Keratinocyte (primary cell): ENCODE results near the gene RNF152. TPM values are rescaled to one million over a fixed set of nuclear protein-coding genes. Genes with fewer than 3 reads are reported as not detected.

ENCODE experiments used
- DNase-seq: peaks from one replicate; pipeline ENCODE4 v3.0.0-alpha.2; 2011; ENCODE audit warnings: low read depth, missing footprints, low spot score
- FAIRE-seq: peaks from 2 replicates; lab custom pipeline; 2011; peaks lifted over from hg19 to GRCh38; lab: Jason Lieb, UNC
- H2AFZ ChIP-seq: 2 replicates; pipeline ENCODE4 v1.6.0; 2012; ENCODE audit warnings: low read length, control low read depth, inconsistent platforms; ENCODE audit not compliant: control insufficient read depth
- H3K27ac ChIP-seq: 2 replicates; pipeline ENCODE4 v1.5.1; 2011; ENCODE audit warnings: low read length; ENCODE audit not compliant: control insufficient read depth, insufficient read depth
- H3K27me3 ChIP-seq: 3 replicates; pipeline ENCODE4 v1.6.0; 2011; ENCODE audit warnings: low read length; ENCODE audit not compliant: control insufficient read depth, insufficient read depth; ENCODE audit errors: extremely low read depth
- H3K36me3 ChIP-seq, 2 experiments: 2 replicates in 1 of 2; 3 replicates in 1 of 2; pipeline ENCODE4 v1.5.1; 2011; ENCODE audit warnings: low read length in 2 of 2, mild to moderate bottlenecking in 1 of 2; ENCODE audit not compliant: control insufficient read depth in 2 of 2, insufficient read depth in 2 of 2; ENCODE audit errors: extremely low read depth in 1 of 2
- H3K4me1 ChIP-seq: 3 replicates; pipeline ENCODE4 v1.5.1; 2011; ENCODE audit warnings: low read length; ENCODE audit not compliant: control insufficient read depth, insufficient read depth; ENCODE audit errors: extremely low read depth
- H3K4me2 ChIP-seq: 3 replicates; pipeline ENCODE4 v1.6.0; 2011; ENCODE audit warnings: low read depth, low read length; ENCODE audit not compliant: control insufficient read depth, insufficient read depth; ENCODE audit errors: extremely low read depth
- H3K4me3 ChIP-seq, 3 experiments: fragments of 200-600 bp in 1 of 3; sonication (generic) in 1 of 3; 2 replicates in 2 of 3; 3 replicates in 1 of 3; pipeline ENCODE4 v1.5.1; 2011 to 2016; ENCODE audit warnings: low read length in 3 of 3, mild to moderate bottlenecking in 3 of 3, control low read depth in 2 of 3, inconsistent platforms in 1 of 3, low read depth in 1 of 3, mixed read lengths in 1 of 3, mixed run types in 1 of 3, moderate library complexity in 1 of 3; ENCODE audit not compliant: control insufficient read depth in 2 of 3, insufficient read depth in 2 of 3; ENCODE audit errors: extremely low read depth in 1 of 3
- H3K79me2 ChIP-seq: 2 replicates; pipeline ENCODE4 v1.6.0; 2012; ENCODE audit warnings: low read length; ENCODE audit not compliant: control insufficient read depth, insufficient read depth
- H3K9ac ChIP-seq: 3 replicates; pipeline ENCODE4 v1.6.0; 2011; ENCODE audit warnings: low read length; ENCODE audit not compliant: control insufficient read depth, insufficient read depth; ENCODE audit errors: extremely low read depth
- H3K9me1 ChIP-seq: 3 replicates; pipeline ENCODE4 v1.6.0; 2011; ENCODE audit warnings: low read length; ENCODE audit not compliant: control insufficient read depth, insufficient read depth; ENCODE audit errors: extremely low read depth
- H3K9me3 ChIP-seq: 2 replicates; pipeline ENCODE4 v1.5.1; 2012; ENCODE audit warnings: low read depth, low read length; ENCODE audit not compliant: control insufficient read depth
- H4K20me1 ChIP-seq: 3 replicates; pipeline ENCODE4 v1.6.0; 2011; ENCODE audit warnings: low read length; ENCODE audit not compliant: control insufficient read depth, insufficient read depth; ENCODE audit errors: extremely low read depth
- CTCF ChIP-seq, 3 experiments: IDR thresholded peaks in 1 of 3; conservative IDR thresholded peaks in 1 of 3; optimal IDR thresholded peaks in 1 of 3; 2 replicates in 2 of 3; 3 replicates in 1 of 3; pipeline versions ENCODE3 to v1.5.1; 2011; ENCODE audit warnings: low read length in 3 of 3, mild to moderate bottlenecking in 3 of 3, moderate library complexity in 2 of 3, control low read depth in 1 of 3, inconsistent platforms in 1 of 3; ENCODE audit not compliant: insufficient read depth in 2 of 3; ENCODE audit errors: extremely low read depth in 1 of 3
- EZH2 ChIP-seq: IDR thresholded peaks from one replicate; pipeline ENCODE4 v1.6.1; 2012; ENCODE audit warnings: inconsistent platforms, mild to moderate bottlenecking, low read length, moderate library complexity
- dilution Hi-C: fragments of 300-500 bp; cut with MboI; formaldehyde crosslinking; loops from one replicate; pipeline ENCODE4 v1.7.0; 2020; ENCODE audit warnings: low sequenced_read_pairs; ENCODE audit not compliant: extremely low pct_ligation_motif_present
- polyA plus RNA-seq, 5 experiments: library from polyadenylated mRNA; depleted of rRNA in 3 of 5; stranded (reverse) in 3 of 5; stranded (forward) in 1 of 5; unstranded in 1 of 5; fragments of >200 nt; gene quantifications; 1 replicate in 1 of 5; 2 replicates in 3 of 5; 3 replicates in 1 of 5; pipeline versions ENCODE4 v1.2.1 to v1.2.3, GENCODE V29; 2011 to 2012; ENCODE audit warnings: missing spikeins in 2 of 5, low read depth in 1 of 5, low replicate concordance in 1 of 5

Gene RNF152
- polyA plus RNA-seq, 1 donor (not counting 4 experiments of a cell fraction or from before 2014, with no cell fraction given) = 10.1 TPM

- FAIRE-seq (no peak), DNase-seq (no peak)
- Histone ChIP-seq H3K9ac (no peak overlapping the region), H3K4me3 (no peak overlapping the region), H4K20me1 (no peaks in the 10 kb centered on the region), H3K27me3 (no peaks in the 10 kb centered on the region), H3K9me1 (no peaks in the 10 kb centered on the region), H3K4me2 (no peak overlapping the region), H3K36me3 (no peaks in the 10 kb centered on the region), H3K27ac (no peak overlapping the region), H2AFZ (no peak overlapping the region), H3K9me3 (no peaks in the 10 kb centered on the region), H3K79me2 (no peaks in the 10 kb centered on the region), H3K4me1 (no peaks in the 10 kb centered on the region)
- dilution Hi-C loops = no loop called here
- TF ChIP-seq EZH2 (no peak), CTCF (optimal IDR thresholded peaks at IDR 0.05 in 1 of 3, IDR thresholded peaks at IDR 0.05 in 1 of 3, conservative IDR thresholded peaks at IDR 0.05 in 1 of 3; ENCODE audit: extremely low read depth in 1 of 3, insufficient read depth in 2 of 3, low read length in 3 of 3) (no peak)
Measured at GRCh38 chr18:61917818-61918217, 25.0 kb upstream of the RNF152 start.

- dilution Hi-C loops = no loop called here
- FAIRE-seq = no peak
Measured at GRCh38 chr18:61912476-61912875, 19.7 kb upstream of the RNF152 start.

More at GRCh38 chr18:61912476-61912875, 19.7 kb upstream of the RNF152 start:
- no peak overlapping the region for H3K27ac ChIP-seq
- H3K79me2 ChIP-seq = no peaks in the 10 kb centered on the region
- H3K9me1 ChIP-seq = no peaks in the 10 kb centered on the region
- no peak overlapping the region for H3K4me2 ChIP-seq
- H3K27me3 ChIP-seq = no peaks in the 10 kb centered on the region
- no peaks in the 10 kb centered on the region for H3K36me3 ChIP-seq
- no peak overlapping the region for H2AFZ ChIP-seq
- H3K9me3 ChIP-seq = no peaks in the 10 kb centered on the region
- DNase-seq = no peak
- peaks cover 16% of the 10 kb centered on the region for H3K4me1 ChIP-seq
- no peak overlapping the region for H3K4me3 ChIP-seq
- no peaks in the 10 kb centered on the region for H4K20me1 ChIP-seq
- TF ChIP-seq CTCF (optimal IDR thresholded peaks at IDR 0.05 in 1 of 3, IDR thresholded peaks at IDR 0.05 in 1 of 3, conservative IDR thresholded peaks at IDR 0.05 in 1 of 3; ENCODE audit: extremely low read depth in 1 of 3, insufficient read depth in 2 of 3, low read length in 3 of 3) (no peak), EZH2 (no peak)
- H3K9ac ChIP-seq = no peak overlapping the region
